Fibroblast of skin of right biceps (primary cell): ENCODE results near the gene OR2G3.

Source experiments
- DNase-seq: peaks from one replicate; pipeline ENCODE4 v3.0.0-alpha.2; 2013

The OR2G3 gene

DNA sequence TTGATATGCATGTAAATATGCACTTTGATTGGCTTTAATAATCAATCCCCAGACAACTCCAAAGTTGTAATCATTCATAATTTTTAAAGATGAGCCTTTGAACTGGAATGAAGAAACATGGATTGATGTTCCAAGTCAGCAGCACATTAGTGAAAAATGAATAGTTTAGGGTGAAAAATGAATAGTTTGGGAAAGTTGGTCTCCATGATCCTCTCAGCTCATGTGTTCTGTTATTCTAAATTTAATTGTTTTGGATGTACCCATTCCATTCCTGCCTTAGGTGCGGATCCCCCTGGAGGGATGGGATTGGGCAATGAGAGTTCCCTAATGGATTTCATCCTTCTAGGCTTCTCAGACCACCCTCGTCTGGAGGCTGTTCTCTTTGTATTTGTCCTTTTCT is at the start of gene OR2G3:
Gene OR2G3 (plus strand): TSS at position 301 of the 400 bp plus-strand sequence. CDS start 0 bp downstream, at position 301.
- no peak for DNase-seq

DNA sequence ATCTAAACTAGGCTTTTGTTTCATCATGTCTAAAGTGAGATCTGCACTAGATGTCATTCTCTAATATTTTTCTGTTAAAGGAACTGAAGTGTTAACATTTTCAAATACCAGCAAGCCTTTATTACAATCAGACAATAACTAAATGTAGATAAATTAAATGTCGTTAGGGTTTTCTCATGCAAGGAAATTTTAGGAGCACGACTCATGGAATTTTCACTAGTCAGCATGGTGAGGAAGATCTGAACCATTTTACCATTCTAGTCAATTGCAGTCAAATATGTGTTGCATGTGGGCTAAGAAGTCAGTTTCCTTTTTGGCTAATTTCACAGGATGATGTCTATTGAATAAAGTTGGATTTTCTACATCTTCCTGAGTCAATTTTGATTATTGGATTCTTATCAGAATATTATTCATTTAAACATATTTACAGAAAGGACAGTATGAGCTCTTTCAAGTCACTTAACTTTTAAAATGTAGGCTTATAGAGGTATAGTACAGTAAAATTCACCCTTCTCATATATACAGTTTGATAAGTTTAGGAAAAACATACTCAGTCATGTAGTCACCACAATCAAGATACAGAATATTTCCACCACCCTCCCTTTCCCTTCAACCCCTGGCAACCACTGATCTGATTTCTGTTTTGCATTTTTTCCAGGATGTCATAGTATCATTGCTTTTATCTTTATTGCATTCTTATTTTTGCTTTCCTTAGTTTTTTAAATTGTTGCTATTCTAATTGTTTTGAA is 47.3 kb upstream of the OR2G3 start:
- DNase-seq: peak; percentile 60

DNA sequence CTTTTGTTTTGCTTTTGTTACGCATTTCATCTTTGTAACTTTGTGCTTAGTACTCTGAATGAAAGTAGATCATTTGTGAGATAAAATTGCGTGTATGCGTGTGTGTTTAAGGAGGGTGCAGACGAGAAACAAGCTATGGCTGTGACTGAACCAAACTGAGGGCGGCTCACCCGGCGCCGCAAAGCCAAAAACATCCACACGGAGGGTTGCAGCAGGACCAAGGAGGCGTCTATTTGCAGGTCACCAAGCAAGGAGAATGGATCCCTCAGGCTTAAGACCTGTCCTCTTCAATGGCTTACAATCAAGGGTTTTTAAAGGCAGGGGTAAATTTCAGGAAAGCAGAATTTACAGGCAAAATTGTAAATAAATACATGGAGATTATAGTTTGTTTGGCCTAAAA is 43.7 kb upstream of the OR2G3 start:
- no peak for DNase-seq

DNA sequence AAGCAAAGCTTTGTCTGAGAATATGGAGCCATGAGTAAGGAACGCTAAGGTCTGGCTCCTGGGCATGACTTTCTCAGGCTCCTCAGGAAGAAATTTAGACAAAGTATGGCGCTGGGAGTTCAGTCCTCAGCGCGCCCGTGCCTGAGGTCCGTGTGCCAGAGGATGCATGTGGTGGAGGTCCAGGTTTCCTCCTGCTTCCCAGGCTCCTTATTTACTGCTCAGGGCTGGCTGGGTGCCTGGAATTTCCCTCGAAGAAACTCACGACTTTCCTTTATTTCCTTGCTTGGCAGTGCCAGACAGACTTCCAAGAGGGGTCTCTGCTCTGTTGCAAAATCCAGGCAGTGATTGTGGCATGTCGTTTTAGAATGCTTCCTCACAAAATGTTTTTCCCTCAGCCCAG is 43.2 kb upstream of the OR2G3 start:
- DNase-seq: no peak

GRCh38 chr1:247574236-247574635 is 31.1 kb upstream of the OR2G3 start:
- no peak for DNase-seq

DNA sequence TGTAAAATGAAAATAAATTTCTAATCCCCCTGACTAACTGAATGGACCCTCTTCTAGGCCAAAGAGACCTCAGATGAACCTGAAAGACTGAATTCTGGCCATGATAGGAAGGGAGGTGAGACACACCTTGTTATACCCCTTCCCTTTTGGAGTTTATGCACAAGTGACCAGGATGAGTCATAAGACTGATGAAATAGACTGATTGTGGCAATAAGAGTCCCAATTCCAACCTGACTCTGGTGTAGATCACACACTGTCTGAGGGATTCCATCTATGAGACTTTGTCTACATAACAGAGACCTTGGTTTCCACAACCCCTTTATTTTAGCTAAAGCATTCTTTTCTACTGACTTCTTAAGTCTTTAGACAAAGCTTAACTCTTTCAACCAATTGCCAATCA is 30.7 kb upstream of the OR2G3 start:
- DNase-seq: no peak

- DNase-seq: no peak
These were observed 28.9 kb upstream of the OR2G3 start for GRCh38 chr1:247576514-247576913.

DNA sequence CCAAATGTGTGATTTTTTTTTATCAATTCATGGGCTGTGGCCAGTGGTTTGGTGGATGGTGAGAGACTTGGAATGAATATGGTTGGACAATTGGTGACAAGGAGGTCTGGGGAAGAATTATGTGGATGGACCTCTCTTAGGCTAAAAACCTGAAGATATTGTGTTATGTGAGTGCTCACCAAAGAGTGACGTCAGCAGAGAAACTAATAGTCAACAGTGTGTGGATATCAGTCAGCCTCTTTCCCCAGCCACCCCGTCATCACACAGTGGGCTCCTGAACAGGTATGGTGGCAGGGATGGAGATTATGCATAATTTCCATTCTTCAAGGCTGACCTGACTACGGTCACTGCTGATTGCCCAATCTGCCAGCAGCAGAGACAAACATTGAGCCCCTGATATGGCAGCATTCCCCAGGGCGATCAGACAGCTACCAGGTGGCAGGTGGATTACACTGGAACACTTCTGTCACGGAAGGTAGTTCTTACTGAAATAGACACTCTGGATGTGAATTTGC is 26.4 kb upstream of the OR2G3 start:
- no peak for DNase-seq

DNA sequence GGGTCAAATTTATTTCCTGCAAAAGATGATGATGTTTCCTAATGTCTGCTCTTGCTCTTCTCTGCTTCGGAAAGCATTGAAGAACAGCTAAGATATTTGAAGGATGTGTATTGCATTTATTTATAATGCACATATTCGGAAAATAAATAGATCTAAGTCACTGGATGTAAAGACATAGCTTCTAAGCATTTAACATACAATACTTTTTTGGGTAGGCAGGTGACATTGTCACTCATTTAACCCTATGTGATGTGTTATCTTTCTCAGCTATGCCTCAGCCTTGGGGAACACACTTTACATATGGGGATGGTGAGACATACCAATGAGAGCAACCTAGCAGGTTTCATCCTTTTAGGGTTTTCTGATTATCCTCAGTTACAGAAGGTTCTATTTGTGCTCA is 17.3 kb upstream of the OR2G3 start, which contains the start of gene OR2G2:
Gene OR2G2 (plus strand): TSS at position 301 of the 400 bp plus-strand sequence. CDS start 0 bp downstream, at position 301.
- no peak for DNase-seq

GRCh38 chr1:247613405-247613804 is 8.0 kb downstream of the OR2G3 start:
- no peak for DNase-seq

- DNase-seq: no peak
These were observed 9.2 kb downstream of the OR2G3 start for GRCh38 chr1:247614625-247615024.

- DNase-seq: no peak
These were observed 22.6 kb downstream of the OR2G3 start for GRCh38 chr1:247627951-247628350.

DNA sequence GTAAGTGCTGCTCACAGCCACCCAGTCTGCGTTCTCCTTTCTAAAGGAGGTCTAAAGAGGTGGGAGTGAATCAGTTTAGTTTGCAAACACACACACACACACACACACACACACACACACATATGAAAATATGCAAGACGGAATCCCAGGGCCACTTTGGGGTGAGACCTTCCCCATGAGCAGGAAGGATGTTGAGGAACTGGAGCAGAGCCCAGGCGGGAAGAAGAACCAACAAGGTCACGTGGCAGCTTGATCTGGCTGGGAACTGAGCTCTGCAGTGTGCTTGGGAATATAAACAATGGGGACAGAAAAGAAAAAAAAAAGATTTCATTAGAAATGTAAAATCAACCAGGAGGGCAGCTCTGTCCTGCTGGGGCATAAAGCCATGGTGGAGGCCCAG is 32.6 kb downstream of the OR2G3 start:
- no peak for DNase-seq

GRCh38 chr1:247638781-247639180 is 33.4 kb downstream of the OR2G3 start:
- DNase-seq: no peak

- peak; percentile 53 for DNase-seq
These were observed 34.1 kb downstream of the OR2G3 start for GRCh38 chr1:247639381-247639981.

GRCh38 chr1:247642742-247643141 is 37.4 kb downstream of the OR2G3 start:
- no peak for DNase-seq

DNA sequence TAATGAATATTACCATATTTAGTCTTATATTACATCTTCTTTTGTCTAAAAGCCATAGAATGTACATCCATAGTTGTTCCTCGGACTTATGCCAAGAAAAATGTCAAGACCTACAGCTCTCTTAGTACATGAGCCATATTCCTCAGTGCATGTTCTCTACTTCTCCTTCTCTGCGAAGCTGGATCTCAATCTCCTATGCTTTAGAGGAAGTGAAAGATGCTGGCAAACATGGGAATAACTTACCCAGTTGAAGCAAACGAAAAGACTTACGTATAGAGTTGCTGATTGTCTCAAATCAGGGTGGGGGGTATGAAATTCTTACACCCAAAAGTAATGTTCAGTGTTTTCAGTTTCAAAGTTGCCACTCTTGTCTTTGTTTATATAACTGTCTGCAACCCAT is 41.5 kb downstream of the OR2G3 start:
- no peak for DNase-seq

DNA sequence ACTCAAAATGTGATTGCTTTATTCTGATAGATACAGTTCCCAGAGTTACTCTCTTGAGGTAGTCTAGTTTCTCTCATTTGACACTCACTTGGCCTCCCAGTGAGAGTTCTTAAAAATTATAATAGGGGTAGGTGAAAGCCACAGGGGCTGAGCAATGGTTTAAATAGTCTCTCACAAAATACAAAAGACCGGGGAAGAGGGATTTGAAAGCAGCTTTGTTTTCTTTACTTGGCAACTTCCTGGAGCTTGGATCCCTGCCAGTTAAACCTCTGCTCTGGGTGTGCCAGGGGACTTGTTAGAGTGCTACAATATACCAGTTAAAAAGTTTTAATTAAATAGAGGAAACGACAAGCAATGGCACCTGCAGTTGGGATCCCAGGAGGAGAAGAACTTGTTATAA is 42.5 kb downstream of the OR2G3 start:
- no peak for DNase-seq

DNA sequence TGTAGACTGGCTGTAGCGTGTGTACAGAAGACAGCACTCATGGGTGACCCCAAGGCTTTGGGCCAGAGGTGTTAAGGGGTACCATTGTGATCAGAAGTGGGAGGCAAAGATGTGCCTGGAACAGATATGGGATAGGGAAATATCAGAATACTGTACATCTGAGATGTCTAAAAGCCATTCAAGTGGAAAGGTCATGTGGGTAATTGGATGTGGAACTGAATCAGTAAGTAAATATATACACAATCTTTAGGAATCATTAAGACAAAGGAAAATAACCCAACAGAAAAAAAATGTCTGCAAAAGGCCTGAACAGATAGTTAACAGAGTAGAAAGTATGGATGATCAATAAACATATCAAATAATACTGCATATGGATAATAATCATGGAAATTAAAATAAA is 47.7 kb downstream of the OR2G3 start:
- no peak for DNase-seq
